Transverse colon (tissue), 4 donors: ENCODE data around the gene HIVEP3. TPM values are rescaled to one million over a fixed set of nuclear protein-coding genes. Genes with fewer than 3 reads are reported as not detected.
"Not testable (repeated sequence)": the region's sequence is repeated elsewhere in the genome, so short reads cannot be mapped to it uniquely, and the experiment has no call there.

Experiments
- DNase-seq: peaks from one replicate; pipeline ENCODE4 v3.0.0-alpha.2; 2019
- H3K27ac ChIP-seq, 4 donors: fragments of 200-600 bp; sonication (generic); 2 replicates each; pipeline ENCODE4 v1.5.1; 2016 to 2018; ENCODE audit warnings: inconsistent platforms in 4 of 4
- H3K27me3 ChIP-seq: fragments of 200-600 bp; sonication (generic); 2 replicates; pipeline ENCODE4 v1.5.1; 2017; ENCODE audit warnings: inconsistent platforms
- H3K36me3 ChIP-seq, 4 donors: fragments of 200-600 bp; sonication (generic); 2 replicates each; pipeline ENCODE4 v1.5.1; 2017 to 2019; ENCODE audit warnings: inconsistent platforms in 4 of 4
- H3K4me1 ChIP-seq, 4 donors: fragments of 200-600 bp; sonication (generic); 2 replicates each; pipeline ENCODE4 v1.5.1; 2017 to 2020; ENCODE audit warnings: inconsistent platforms in 4 of 4
- H3K4me3 ChIP-seq, 4 donors: fragments of 200-600 bp; sonication (generic); 1 replicate in 1 of 4; 2 replicates in 3 of 4; pipeline versions ENCODE4 v1.5.1 to v1.6.1; 2017 to 2019; ENCODE audit warnings: inconsistent platforms in 4 of 4
- H3K9me3 ChIP-seq, 2 donors: fragments of 200-600 bp; sonication (generic); 2 replicates each; pipeline ENCODE4 v1.5.1; 2017 to 2019; ENCODE audit warnings: inconsistent platforms in 2 of 2
- EP300 ChIP-seq: sonication (generic); formaldehyde crosslinking; IDR thresholded peaks from one replicate; pipeline ENCODE4 v1.6.1; 2017; ENCODE audit warnings: antibody characterized with exemption, low read depth
- POLR2A ChIP-seq: fragments of 450-650 bp; IDR thresholded peaks from one replicate; pipeline ENCODE4 v1.6.1; 2016; ENCODE audit warnings: antibody characterized with exemption, mild to moderate bottlenecking, moderate library complexity
- POLR2AphosphoS5 ChIP-seq, 3 donors: sonication (generic); formaldehyde crosslinking; IDR thresholded peaks; one replicate each; pipeline ENCODE4 v1.6.1; 2016; ENCODE audit warnings: antibody characterized with exemption in 3 of 3
- WGBS, 2 donors: methylation state at CpG; one replicate each; pipeline ENCODE4 v1.1.5; 2018; ENCODE audit warnings: low coverage in 1 of 2; 5-methylcytosine and 5-hydroxymethylcytosine counted together
- in situ Hi-C, 4 donors: fragments of 200-750 bp; cut with MboI; loops; one replicate each; pipeline versions ENCODE4 v1.15.0 to v1.15.1; 2017; ENCODE audit warnings: low sequenced_read_pairs in 3 of 4, low pct_ligation_motif_present in 1 of 4, low pct_unique_long_range_greater_than_20kb in 1 of 4
- intact Hi-C: fragments of 100-400 bp; cut with DNase I; formaldehyde crosslinking; loops from one replicate; pipeline ENCODE4 v1.15.1; 2023; ENCODE audit warnings: low total_unique reads
- total RNA-seq, 4 donors: library from RNA; depleted of rRNA; stranded (reverse); fragments of >200 nt; gene quantifications; one replicate each; pipeline ENCODE4 v1.1.0, GENCODE V29; 2016
- TF ChIP-seq, protein P1 (sequence below), 5 experiments: fragments of 200-600 bp in 3 of 5; fragments of 450-650 bp in 2 of 5; sonication (generic) in 3 of 5; IDR thresholded peaks; 1 replicate in 2 of 5; 2 replicates in 3 of 5; pipeline ENCODE4 v1.5.1; 2016 to 2017; ENCODE audit warnings: antibody characterized with exemption in 5 of 5, inconsistent platforms in 3 of 5, mild to moderate bottlenecking in 2 of 5, moderate library complexity in 1 of 5

The HIVEP3 gene
- total RNA-seq, 4 donors from 2014 or later: 3.7 to 15.0 (median 5.2) TPM

DNA sequence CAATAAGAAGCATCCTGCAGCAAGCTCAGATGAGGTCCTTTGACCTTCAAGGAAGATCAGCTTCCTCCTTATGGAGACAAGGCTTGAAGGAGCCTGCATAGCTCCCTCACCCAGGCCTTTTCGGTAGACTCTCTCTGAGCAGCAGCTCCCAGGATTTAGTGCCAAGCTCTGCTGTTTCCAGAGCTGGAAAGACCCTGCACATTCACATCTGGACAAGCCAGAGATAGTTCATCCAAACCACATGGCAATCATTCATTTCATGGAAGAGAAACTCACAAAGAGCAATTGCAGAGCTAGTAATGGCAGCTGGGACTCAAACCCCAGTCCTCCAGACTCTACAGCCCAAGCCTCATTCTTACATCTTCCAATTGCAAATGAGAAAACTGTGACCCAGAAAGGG lies 357.8 kb downstream of the HIVEP3 start:
- no peak overlapping the region for H3K27ac ChIP-seq
- intact Hi-C loops: no loop called here
- H3K27me3 ChIP-seq: no peaks in the 10 kb centered on the region
- H3K36me3 ChIP-seq: no peaks in the 10 kb centered on the region
- no peak overlapping the region for H3K4me3 ChIP-seq
- no peak for DNase-seq
- H3K9me3 ChIP-seq: no peaks in the 10 kb centered on the region
- WGBS, 2 donors: 69% methylated on average over 1 of the region's 1 CpG; no CpG with 5 or more reads in 1 of the 2 donors
- in situ Hi-C loops: loop anchor here in 1 of 4 donors (25.0 kb wide), 1 partner anchor 576 kb away; no protein-coding TSS in a partner anchor
- no peaks in the 10 kb centered on the region for H3K4me1 ChIP-seq
- no peak for TF ChIP-seq EP300

DNA sequence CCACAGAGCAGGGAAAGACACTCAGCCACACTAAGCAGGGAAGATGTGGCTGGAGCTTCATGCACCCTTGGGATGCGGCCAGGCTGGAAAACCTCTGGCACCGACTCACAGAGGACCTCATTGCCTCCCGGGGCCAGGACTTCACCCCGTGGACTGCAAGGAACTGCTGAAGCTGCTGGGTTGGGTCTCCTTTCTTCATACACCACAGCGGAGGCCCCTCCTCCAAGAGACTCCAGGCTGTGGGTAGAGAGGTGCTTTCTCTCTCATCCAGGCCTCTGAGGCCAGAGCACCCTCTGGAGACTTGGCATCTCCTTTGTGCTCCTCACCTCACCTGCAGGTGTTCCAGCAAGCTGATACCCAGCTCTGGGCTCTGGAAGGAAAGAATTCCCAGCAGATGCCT lies 358.2 kb downstream of the HIVEP3 start:
- no peaks in the 10 kb centered on the region for H3K27me3 ChIP-seq
- no peak overlapping the region for H3K4me3 ChIP-seq
- no peaks in the 10 kb centered on the region for H3K4me1 ChIP-seq
- TF ChIP-seq POLR2A (no peak), EP300 (no peak), POLR2AphosphoS5 (IDR thresholded peaks at IDR 0.05) (no peak)
- TF ChIP-seq, protein P1, sequence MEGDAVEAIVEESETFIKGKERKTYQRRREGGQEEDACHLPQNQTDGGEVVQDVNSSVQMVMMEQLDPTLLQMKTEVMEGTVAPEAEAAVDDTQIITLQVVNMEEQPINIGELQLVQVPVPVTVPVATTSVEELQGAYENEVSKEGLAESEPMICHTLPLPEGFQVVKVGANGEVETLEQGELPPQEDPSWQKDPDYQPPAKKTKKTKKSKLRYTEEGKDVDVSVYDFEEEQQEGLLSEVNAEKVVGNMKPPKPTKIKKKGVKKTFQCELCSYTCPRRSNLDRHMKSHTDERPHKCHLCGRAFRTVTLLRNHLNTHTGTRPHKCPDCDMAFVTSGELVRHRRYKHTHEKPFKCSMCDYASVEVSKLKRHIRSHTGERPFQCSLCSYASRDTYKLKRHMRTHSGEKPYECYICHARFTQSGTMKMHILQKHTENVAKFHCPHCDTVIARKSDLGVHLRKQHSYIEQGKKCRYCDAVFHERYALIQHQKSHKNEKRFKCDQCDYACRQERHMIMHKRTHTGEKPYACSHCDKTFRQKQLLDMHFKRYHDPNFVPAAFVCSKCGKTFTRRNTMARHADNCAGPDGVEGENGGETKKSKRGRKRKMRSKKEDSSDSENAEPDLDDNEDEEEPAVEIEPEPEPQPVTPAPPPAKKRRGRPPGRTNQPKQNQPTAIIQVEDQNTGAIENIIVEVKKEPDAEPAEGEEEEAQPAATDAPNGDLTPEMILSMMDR (IDR thresholded peaks at IDR 0.05): no peak
- no peak overlapping the region for H3K27ac ChIP-seq
- intact Hi-C loops: no loop called here
- no peaks in the 10 kb centered on the region for H3K36me3 ChIP-seq
- DNase-seq: no peak
- in situ Hi-C loops: loop anchor here in 1 of 4 donors (25.0 kb wide), 1 partner anchor 577 kb away; no protein-coding TSS in a partner anchor
- H3K9me3 ChIP-seq: no peaks in the 10 kb centered on the region
- WGBS, 2 donors: 93% methylated on average over 5 of the region's 5 CpGs; no CpG with 5 or more reads in 1 of the 2 donors

DNA sequence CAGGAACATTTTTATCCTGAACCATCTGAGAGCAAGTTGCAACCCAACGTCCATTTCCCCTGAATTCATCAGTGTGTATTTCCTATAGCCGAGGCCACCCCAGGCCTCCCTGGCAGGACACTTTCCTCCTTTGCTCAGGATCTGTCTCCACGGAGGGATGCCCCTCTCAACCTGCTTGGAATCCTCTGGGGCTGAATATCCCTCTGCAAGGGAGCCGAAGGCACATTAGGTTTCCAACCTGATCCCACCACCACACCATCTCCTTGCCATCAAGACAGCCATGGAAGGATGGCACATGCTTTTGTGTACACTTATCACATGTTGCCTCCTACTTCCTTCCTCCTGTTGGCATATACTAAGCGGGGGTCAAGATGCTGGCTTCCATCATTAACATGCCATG lies 359.4 kb downstream of the HIVEP3 start:
- Histone ChIP-seq H3K4me3 (no peak overlapping the region), H3K4me1 (no peaks in the 10 kb centered on the region), H3K27me3 (no peaks in the 10 kb centered on the region), H3K36me3 (no peaks in the 10 kb centered on the region), H3K27ac (no peak overlapping the region), H3K9me3 (no peaks in the 10 kb centered on the region)
- 73% methylated on average over 5 of the region's 5 CpGs; no CpG with 5 or more reads in 1 of the 2 donors for WGBS, 2 donors
- intact Hi-C loops (no loop called here), in situ Hi-C loops (loop anchor here in 1 of 4 donors (25.0 kb wide), 1 partner anchor 578 kb away; no protein-coding TSS in a partner anchor)
- DNase-seq: no peak
- no peak for TF ChIP-seq POLR2A
- TF ChIP-seq EP300: no peak

DNA sequence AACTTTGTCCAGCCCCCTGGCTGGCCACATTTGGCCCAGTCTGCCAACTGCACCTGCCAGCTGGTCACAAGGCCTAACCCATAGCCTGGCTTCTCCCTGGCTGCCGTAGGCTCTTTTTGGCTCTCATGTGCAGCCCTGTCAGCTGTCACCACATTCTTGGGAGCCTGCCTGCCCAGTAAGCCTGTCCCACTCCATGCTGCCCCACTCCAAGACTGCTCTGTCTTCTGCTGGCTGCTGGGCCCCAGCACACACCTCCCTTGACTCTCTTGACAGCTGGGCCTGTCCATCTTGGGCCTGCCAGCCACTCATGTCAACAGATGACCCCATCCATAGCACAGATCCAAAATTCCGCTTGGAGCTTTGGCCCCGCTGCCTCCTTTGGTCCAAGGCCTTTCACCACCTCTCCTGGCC lies 360.0 kb downstream of the HIVEP3 start:
- intact Hi-C loops: no loop called here
- in situ Hi-C loops: loop anchor here in 1 of 4 donors (25.0 kb wide), 1 partner anchor 579 kb away; no protein-coding TSS in a partner anchor
- no peak for DNase-seq

DNA sequence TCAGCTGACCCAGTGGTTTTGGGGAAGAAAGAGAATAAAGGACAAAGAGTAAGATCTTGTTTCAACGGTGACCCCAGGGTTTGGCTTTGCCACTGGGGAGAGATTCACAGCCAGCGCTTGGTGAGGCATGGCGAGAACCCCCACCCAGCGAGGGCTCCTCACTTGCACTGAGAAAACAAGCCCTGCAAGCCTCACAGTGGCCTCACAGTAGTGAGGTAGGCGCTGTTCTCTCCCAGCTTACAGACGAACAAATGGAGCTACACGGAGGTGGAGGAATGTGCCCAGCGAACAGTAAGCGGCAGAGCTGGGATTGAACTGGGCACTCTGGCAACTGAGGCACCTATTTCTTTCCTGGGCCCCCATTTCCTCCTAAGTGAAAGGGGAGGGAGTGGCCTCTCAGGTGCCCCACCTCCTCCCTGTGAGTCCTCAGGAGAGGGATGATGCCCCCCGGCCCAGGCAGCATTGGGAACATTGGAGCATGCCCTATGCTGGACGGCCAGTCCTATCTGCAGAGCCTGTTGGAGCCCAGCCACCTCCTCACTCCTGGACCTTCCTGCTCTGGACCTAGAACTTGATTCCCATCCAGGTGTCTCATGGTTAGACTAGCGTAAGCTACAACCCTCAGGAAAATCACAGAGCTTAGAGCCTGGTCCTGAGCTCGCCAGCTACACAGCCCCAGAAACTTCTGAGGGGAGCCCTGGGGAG lies 360.8 kb downstream of the HIVEP3 start:
- no peak for DNase-seq
- TF ChIP-seq, protein P1 (IDR thresholded peaks at IDR 0.05): no peak
- TF ChIP-seq POLR2A: no peak
- no peak for TF ChIP-seq EP300
- no peak for TF ChIP-seq POLR2AphosphoS5 (IDR thresholded peaks at IDR 0.05)
- H3K9me3 ChIP-seq: no peaks in the 10 kb centered on the region
- intact Hi-C loops (no loop called here), in situ Hi-C loops (loop anchor here in 1 of 4 donors (25.0 kb wide), 1 partner anchor 579 kb away; no protein-coding TSS in a partner anchor)
- no peak overlapping the region for H3K27ac ChIP-seq
- H3K36me3 ChIP-seq: no peaks in the 10 kb centered on the region
- 85% methylated on average over 13 of the region's 13 CpGs; no CpG with 5 or more reads in 1 of the 2 donors for WGBS, 2 donors
- no peaks in the 10 kb centered on the region for H3K27me3 ChIP-seq
- no peaks in the 10 kb centered on the region for H3K4me1 ChIP-seq
- no peak overlapping the region for H3K4me3 ChIP-seq

More for the DNA sequence above, 360.0 kb downstream of the HIVEP3 start:
- Histone ChIP-seq H3K9me3 (no peaks in the 10 kb centered on the region), H3K4me1 (no peaks in the 10 kb centered on the region), H3K27ac (no peak overlapping the region), H3K4me3 (no peak overlapping the region), H3K36me3 (no peaks in the 10 kb centered on the region), H3K27me3 (no peaks in the 10 kb centered on the region)
- WGBS, 2 donors: 92% methylated on average over 3 of the region's 3 CpGs; no CpG with 5 or more reads in 1 of the 2 donors
- TF ChIP-seq POLR2A (no peak), EP300 (no peak), POLR2AphosphoS5 (IDR thresholded peaks at IDR 0.05) (no peak)
- TF ChIP-seq, protein P1 (IDR thresholded peaks at IDR 0.05): no peak

DNA sequence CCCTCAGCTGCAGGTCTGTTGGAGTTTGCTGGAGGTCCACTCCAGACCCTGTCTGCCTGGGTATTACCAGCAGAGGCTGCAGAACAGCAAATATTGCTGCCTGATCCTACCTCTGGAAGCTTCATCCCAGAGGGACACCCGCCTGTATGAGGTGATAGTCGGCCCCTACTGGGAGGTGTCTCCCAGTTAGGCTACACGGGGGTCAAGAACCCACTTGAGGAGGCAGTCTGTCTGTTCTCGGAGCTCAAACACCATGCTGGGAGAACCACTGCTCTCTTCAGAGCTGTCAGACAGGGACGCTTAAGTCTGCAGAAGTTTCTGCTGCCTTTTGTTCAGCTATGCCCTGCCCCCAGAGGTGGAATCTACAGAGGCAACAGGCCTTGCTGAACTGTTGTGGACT lies 364.0 kb downstream of the HIVEP3 start:
- DNase-seq, H3K27ac ChIP-seq, intact Hi-C loops, H3K4me1 ChIP-seq, H3K4me3 ChIP-seq, H3K36me3 ChIP-seq, H3K9me3 ChIP-seq, H3K27me3 ChIP-seq: not testable (repeated sequence)
- in situ Hi-C loops: loop anchor here in 1 of 4 donors (25.0 kb wide), 1 partner anchor 583 kb away; no protein-coding TSS in a partner anchor
- 92% methylated on average over 3 of the region's 5 CpGs; no CpG with 5 or more reads in 1 of the 2 donors for WGBS, 2 donors
